ENCODE results near the gene ZNF112. TPM values are rescaled to one million over a fixed set of nuclear protein-coding genes. Genes with fewer than 3 reads are reported as not detected.

ZNF112 gene
- 3.3 and 4.2 TPM in 2 replicates for total RNA-seq (2021)
- long read RNA-seq, partial matches to known transcripts = 3 of 10 reads
- long read RNA-seq, other reads (novel, unspliced or antisense) = 5 of 10 reads

DNA sequence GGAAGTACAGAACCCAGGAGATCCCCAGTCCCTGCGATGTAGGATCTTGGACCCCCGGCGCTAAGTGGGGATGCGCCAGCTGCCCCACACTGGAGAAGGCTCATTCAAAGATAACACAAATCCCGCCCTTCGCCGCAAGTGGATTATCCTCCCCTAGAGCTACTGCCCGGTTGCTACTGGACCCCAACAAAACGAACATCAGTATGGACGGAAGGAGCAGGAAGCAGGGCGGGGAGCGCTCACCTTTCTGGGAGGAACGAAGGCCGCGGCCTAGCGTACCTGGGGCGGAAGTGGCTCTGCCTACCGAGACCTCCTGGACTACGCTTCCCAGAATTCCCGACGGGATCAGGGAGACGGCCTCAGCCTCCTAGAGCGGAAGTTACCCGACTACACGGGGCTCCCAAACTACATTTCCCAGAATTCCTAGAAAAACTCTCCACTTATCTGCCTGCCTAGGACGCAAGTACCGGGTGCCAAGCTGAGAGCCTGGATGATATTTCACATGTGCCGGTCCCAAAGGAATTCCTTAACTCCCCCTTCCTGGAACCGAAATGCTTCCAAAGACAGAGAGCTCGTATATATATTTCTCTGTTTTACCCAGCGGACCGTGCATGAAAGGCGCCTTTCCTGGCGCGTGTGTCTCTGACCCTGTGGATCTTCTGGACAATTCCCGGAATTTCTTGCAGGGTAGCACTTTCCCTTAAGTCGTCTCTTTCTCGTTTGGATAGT is at the start of gene ZNF112:
ZNF112 (minus strand) TSS at position 298 of the 729 bp plus-strand sequence. CDS start 16,141 bp downstream, outside the sequence.
- Histone ChIP-seq H4K20me1 (ENCODE audit: control insufficient read depth, insufficient read depth, insufficient read length) (no peaks in the 10 kb centered on the region), H3K79me1 (ENCODE audit: insufficient read depth, low read depth, low read length, poor library complexity, severe bottlenecking) (no peaks in the 10 kb centered on the region), H2BK12ac (ENCODE audit: insufficient read length, low read depth, low read length) (no peak within 1 kb of the TSS), H4K5ac (ENCODE audit: insufficient read length, low read depth, low read length) (no peak within 1 kb of the TSS), H3K18ac (ENCODE audit: insufficient read length, low read depth, low read length) (no peak within 1 kb of the TSS), H2BK15ac (ENCODE audit: low read depth, low read length) (no peak within 1 kb of the TSS), H3K79me2 (ENCODE audit: insufficient read depth, low read length) (no peaks in the 10 kb centered on the region; the same call in 1 of the 2 replicates), H2BK5ac (ENCODE audit: insufficient read length, low read length) (no peak within 1 kb of the TSS), H2AFZ (ENCODE audit: low read length) (peak within 1 kb of the TSS; percentile 70), H3K4me2 (ENCODE audit: insufficient read depth, insufficient read length, low read length) (peak within 1 kb of the TSS; percentile 49), H3K27ac (ENCODE audit: insufficient read length, low read depth, low read length) (no peak within 1 kb of the TSS), H3K56ac (ENCODE audit: insufficient read length, low read depth, low read length) (no peak within 1 kb of the TSS), H3K4ac (ENCODE audit: low read depth, low read length) (no peak within 1 kb of the TSS), H2BK20ac (ENCODE audit: low read depth, low read length, poor library complexity, severe bottlenecking) (no peak within 1 kb of the TSS), H4K8ac (replicated peaks; ENCODE audit: insufficient read length, low read depth, low read length) (no peak within 1 kb of the TSS), H3K9me3 (ENCODE audit: control insufficient read depth, low read depth, low read length) (no peaks in the 10 kb centered on the region), H3T11ph (ENCODE audit: low read length) (no peak within 1 kb of the TSS), H2AK5ac (ENCODE audit: insufficient read length, low read length) (no peak within 1 kb of the TSS), H3K23ac (ENCODE audit: insufficient read length, low read depth, low read length) (no peak within 1 kb of the TSS), H4K91ac (ENCODE audit: insufficient read length, low read depth, low read length) (no peak within 1 kb of the TSS), H3K4me1 (ENCODE audit: insufficient read depth, low read length) (no peaks in the 10 kb centered on the region), H3K23me2 (ENCODE audit: insufficient read length, low read depth, low read length, poor library complexity, severe bottlenecking) (no peaks in the 10 kb centered on the region), H3K14ac (ENCODE audit: insufficient read depth, low read length) (no peak within 1 kb of the TSS), H2BK120ac (ENCODE audit: low read depth, low read length, poor library complexity, severe bottlenecking) (no peak within 1 kb of the TSS), H3K27me3 (ENCODE audit: insufficient read depth, low read length) (no peaks in the 10 kb centered on the region), H3K9ac (ENCODE audit: extremely low read depth, insufficient read length, low read length) (peak within 1 kb of the TSS; percentile 55)
- peaks cover 4 to 18% (median 11%) of the 10 kb centered on the region in 3 experiments; a peak in 6 of 7 replicates for H3K36me3 Mint-ChIP-seq (ENCODE audit: insufficient read depth in 1 of 3, low read depth in 3 of 3)
- H3K4me3 Mint-ChIP-seq = peak within 1 kb of the TSS; percentile 91 to 93
- H3K4me1 Mint-ChIP-seq = peaks cover 12 to 13% of the 10 kb centered on the region in 2 experiments
- peaks cover 8% of the 10 kb centered on the region for H3K27me3 Mint-ChIP-seq (ENCODE audit: low read depth)
- peak within 1 kb of the TSS in 2 of 3 experiments; percentile 63 to 85; a peak in 2 of 7 replicates for H3K27ac Mint-ChIP-seq
- no peak for TF ChIP-seq CTCF (conservative IDR thresholded peaks at IDR 0.05)
- H3K9me3 Mint-ChIP-seq = peaks cover 49 to 62% of the 10 kb centered on the region in 2 experiments
- WGBS (ENCODE audit: extremely low coverage, insufficient read length, low lambda C conversion rate) = no CpG with 5 or more reads among the region's 38 CpGs
- peak; percentile 96 for DNase-seq
